ENCODE data around the gene UVSSA.
"Not testable (repeated sequence)": the region's sequence is repeated elsewhere in the genome, so short reads cannot be mapped to it uniquely, and the experiment has no call there.

UVSSA gene

GRCh38 chr4:1378559-1379231 lies 31.7 kb downstream of the UVSSA start:
- DNase-seq: no peak

GRCh38 chr4:1379351-1379781 lies 32.4 kb downstream of the UVSSA start:
- DNase-seq: no peak

GRCh38 chr4:1379801-1380331 lies 32.9 kb downstream of the UVSSA start:
- no peak for DNase-seq

- no peak for DNase-seq
Observed at GRCh38 chr4:1380368-1381151, 33.6 kb downstream of the UVSSA start.

- DNase-seq: no peak
Observed at GRCh38 chr4:1381181-1381621, 34.2 kb downstream of the UVSSA start.

- no peak for DNase-seq
Observed at GRCh38 chr4:1381944-1382541, 35.0 kb downstream of the UVSSA start.

- no peak for DNase-seq
Observed at GRCh38 chr4:1382776-1383727, 36.0 kb downstream of the UVSSA start.

GRCh38 chr4:1383728-1384591 lies 37.0 kb downstream of the UVSSA start:
- DNase-seq: no peak

- no peak for DNase-seq
Observed at GRCh38 chr4:1384675-1385372, 37.8 kb downstream of the UVSSA start.

- no peak for DNase-seq
Observed at GRCh38 chr4:1385373-1386340, 38.6 kb downstream of the UVSSA start.

- DNase-seq: not testable (repeated sequence)
Observed at GRCh38 chr4:1393363-1393762, 46.4 kb downstream of the UVSSA start.

- DNase-seq: no peak
Observed at GRCh38 chr4:1393866-1394265, 46.9 kb downstream of the UVSSA start.

- DNase-seq: not testable (repeated sequence)
Observed at GRCh38 chr4:1394554-1395388, 47.8 kb downstream of the UVSSA start.

GRCh38 chr4:1395389-1395820 lies 48.4 kb downstream of the UVSSA start:
- not testable (repeated sequence) for DNase-seq

- DNase-seq: no peak
Observed at GRCh38 chr4:1395941-1396805, 49.2 kb downstream of the UVSSA start.

- no peak for DNase-seq
Observed at GRCh38 chr4:1396806-1397455, 49.9 kb downstream of the UVSSA start.
